ENCODE measurements around the gene KIAA0319L. TPM values are rescaled to one million over a fixed set of nuclear protein-coding genes. Genes with fewer than 3 reads are reported as not detected.
A peak's percentile ranks its signal among the peaks of the same experiment; 100 is the strongest.

KIAA0319L gene
- total RNA-seq, 1 experiment from 2014 or later: 20.9 TPM

DNA sequence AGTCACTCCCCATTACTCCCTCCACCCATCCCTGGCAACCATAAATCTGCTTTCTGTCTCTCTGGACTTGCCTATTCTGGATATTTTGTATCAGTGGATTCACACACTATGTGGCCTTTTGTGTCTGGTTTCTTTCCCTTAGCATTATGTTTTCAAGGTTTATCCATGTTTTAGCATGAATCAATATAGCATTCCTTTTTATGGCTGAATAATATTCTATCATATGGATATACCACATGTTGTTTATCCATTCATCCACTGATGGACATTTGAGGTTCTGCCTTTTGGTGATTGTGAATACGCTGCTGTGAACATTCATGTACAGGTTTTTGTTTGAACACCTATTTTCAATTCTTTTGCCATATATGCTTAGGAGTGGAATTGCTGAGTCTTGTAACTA is 148.3 kb downstream of the KIAA0319L start:
- H3K36me3 ChIP-seq (ENCODE audit: low read depth, low read length): peaks cover 32% of the 10 kb centered on the region
- no peak overlapping the region for H3K4me3 ChIP-seq (ENCODE audit: low read length)
- TF ChIP-seq EZH2phosphoT487 (IDR thresholded peaks at IDR 0.05; ENCODE audit: borderline replicate concordance, low read length) (no peak), EZH2 (IDR thresholded peaks at IDR 0.05; ENCODE audit: low read length, unreplicated experiment) (no peak)
- TF ChIP-seq, protein P1, sequence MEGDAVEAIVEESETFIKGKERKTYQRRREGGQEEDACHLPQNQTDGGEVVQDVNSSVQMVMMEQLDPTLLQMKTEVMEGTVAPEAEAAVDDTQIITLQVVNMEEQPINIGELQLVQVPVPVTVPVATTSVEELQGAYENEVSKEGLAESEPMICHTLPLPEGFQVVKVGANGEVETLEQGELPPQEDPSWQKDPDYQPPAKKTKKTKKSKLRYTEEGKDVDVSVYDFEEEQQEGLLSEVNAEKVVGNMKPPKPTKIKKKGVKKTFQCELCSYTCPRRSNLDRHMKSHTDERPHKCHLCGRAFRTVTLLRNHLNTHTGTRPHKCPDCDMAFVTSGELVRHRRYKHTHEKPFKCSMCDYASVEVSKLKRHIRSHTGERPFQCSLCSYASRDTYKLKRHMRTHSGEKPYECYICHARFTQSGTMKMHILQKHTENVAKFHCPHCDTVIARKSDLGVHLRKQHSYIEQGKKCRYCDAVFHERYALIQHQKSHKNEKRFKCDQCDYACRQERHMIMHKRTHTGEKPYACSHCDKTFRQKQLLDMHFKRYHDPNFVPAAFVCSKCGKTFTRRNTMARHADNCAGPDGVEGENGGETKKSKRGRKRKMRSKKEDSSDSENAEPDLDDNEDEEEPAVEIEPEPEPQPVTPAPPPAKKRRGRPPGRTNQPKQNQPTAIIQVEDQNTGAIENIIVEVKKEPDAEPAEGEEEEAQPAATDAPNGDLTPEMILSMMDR (conservative IDR thresholded peaks at IDR 0.05; ENCODE audit: low read depth, low read length): no peak
- no peak overlapping the region for H3K4me2 ChIP-seq (ENCODE audit: low read length)
- no peaks in the 10 kb centered on the region for H3K79me2 ChIP-seq (ENCODE audit: low read length)
- no peaks in the 10 kb centered on the region for H3K9me2 ChIP-seq (replicated peaks; ENCODE audit: low read length)
- 0 out of 2 replicates have a peak, but pooled peaks cover 11% of the 10 kb centered on the region for H3K4me1 ChIP-seq (ENCODE audit: insufficient read depth, low read length)
- ATAC-seq (no peak), DNase-seq (no peak)
- ChIA-PET POLR2A (ENCODE audit: unreplicated experiment) (no interaction called here), CTCF (no interaction called here)
- H4K20me1 ChIP-seq (ENCODE audit: low read length): no peaks in the 10 kb centered on the region
- H3K27ac ChIP-seq (ENCODE audit: low read length): no peak overlapping the region
- no peak overlapping the region for H2AFZ ChIP-seq (ENCODE audit: low read length)
- H3K9me3 ChIP-seq (ENCODE audit: low read length): no peaks in the 10 kb centered on the region
- peaks cover 5% of the 10 kb centered on the region for H3F3A ChIP-seq (ENCODE audit: low read length, unreplicated experiment)
- no peak overlapping the region for H3K9ac ChIP-seq (ENCODE audit: low read length)
- intact Hi-C loops (cut with micrococcal nuclease): loop anchor here (10.0 kb wide), 1 partner anchor 204 kb away; no protein-coding TSS in a partner anchor
- H3K27me3 ChIP-seq (ENCODE audit: low read length): no peaks in the 10 kb centered on the region
- BruUV-seq (replicated peaks): no TSS peak

DNA sequence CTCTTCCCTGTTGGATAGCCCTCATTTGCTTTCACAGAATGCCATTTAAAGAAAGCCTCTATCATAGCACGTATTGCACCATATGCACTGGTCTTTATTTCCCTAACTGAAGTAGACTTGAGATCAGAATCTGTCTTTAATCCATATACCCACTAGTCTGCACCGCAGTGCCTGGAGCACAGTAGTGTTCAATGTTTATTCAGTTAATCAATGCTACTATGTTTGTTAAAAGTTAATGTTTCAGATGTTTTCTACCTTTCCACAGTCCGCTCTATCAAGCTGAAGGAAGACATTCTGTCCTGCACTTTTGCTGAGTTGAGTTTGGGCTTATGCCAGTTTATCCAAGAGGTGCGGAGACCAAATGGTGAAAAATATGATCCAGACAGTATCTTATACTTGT is 149.5 kb downstream of the KIAA0319L start:
- H3K36me3 ChIP-seq (ENCODE audit: low read depth, low read length): peaks cover 32% of the 10 kb centered on the region
- intact Hi-C loops (cut with micrococcal nuclease): loop anchor here (10.0 kb wide), 1 partner anchor 203 kb away; no protein-coding TSS in a partner anchor

DNA sequence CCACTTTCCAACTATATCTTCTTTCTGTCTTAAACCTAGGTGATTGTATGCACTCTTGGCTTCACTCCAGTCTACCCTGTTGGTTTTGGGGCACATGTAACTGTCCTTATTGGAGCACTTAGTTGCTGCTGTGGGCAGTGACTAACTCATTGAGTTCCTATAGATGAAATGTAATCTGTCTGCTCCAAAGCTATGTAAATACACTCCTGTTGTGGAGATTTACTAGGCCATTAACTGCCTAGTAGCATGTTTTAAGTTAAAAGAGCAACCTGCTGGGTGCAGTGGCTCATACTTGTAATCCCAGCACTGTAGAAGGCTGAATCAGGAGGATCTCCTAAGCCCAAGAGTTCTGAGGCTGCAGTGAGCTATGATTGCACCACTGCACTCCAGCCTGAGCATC is 151.1 kb downstream of the KIAA0319L start:
- ATAC-seq (peak; percentile 99), DNase-seq (peak; percentile 63)
- no peaks in the 10 kb centered on the region for H4K20me1 ChIP-seq (ENCODE audit: low read length)
- H3K4me2 ChIP-seq (ENCODE audit: low read length): no peak overlapping the region
- no peaks in the 10 kb centered on the region for H3K79me2 ChIP-seq (ENCODE audit: low read length)
- 0 out of 2 replicates have a peak, but pooled peaks cover 11% of the 10 kb centered on the region for H3K4me1 ChIP-seq (ENCODE audit: insufficient read depth, low read length)
- no TSS peak for BruUV-seq (replicated peaks)
- no peak overlapping the region for H3K4me3 ChIP-seq (ENCODE audit: low read length)
- H3K9me3 ChIP-seq (ENCODE audit: low read length): no peaks in the 10 kb centered on the region
- H3F3A ChIP-seq (ENCODE audit: low read length, unreplicated experiment): peaks cover 5% of the 10 kb centered on the region
- peaks cover 33% of the 10 kb centered on the region for H3K36me3 ChIP-seq (ENCODE audit: low read depth, low read length)
- intact Hi-C loops (cut with micrococcal nuclease): loop anchor here (10.0 kb wide), 1 partner anchor 201 kb away; no protein-coding TSS in a partner anchor
- ChIA-PET CTCF (no interaction called here), POLR2A (ENCODE audit: unreplicated experiment) (interaction anchor here (0.5 kb wide), 1 partner anchor 10 kb away, joined by 5 read pairs; no protein-coding TSS in a partner anchor)
- no peak overlapping the region for H3K27ac ChIP-seq (ENCODE audit: low read length)
- TF ChIP-seq, protein P1 (conservative IDR thresholded peaks at IDR 0.05; ENCODE audit: low read depth, low read length): no peak
- TF ChIP-seq EZH2phosphoT487 (IDR thresholded peaks at IDR 0.05; ENCODE audit: borderline replicate concordance, low read length) (no peak), EZH2 (IDR thresholded peaks at IDR 0.05; ENCODE audit: low read length, unreplicated experiment) (no peak)
- H3K27me3 ChIP-seq (ENCODE audit: low read length): no peaks in the 10 kb centered on the region
- no peaks in the 10 kb centered on the region for H3K9me2 ChIP-seq (replicated peaks; ENCODE audit: low read length)
- no peak overlapping the region for H2AFZ ChIP-seq (ENCODE audit: low read length)
- no peak overlapping the region for H3K9ac ChIP-seq (ENCODE audit: low read length)

More for the DNA sequence above, 149.5 kb downstream of the KIAA0319L start:
- no TSS peak for BruUV-seq (replicated peaks)
- DNase-seq (no peak), ATAC-seq (no peak)
- H3K4me2 ChIP-seq (ENCODE audit: low read length): no peak overlapping the region
- no peak overlapping the region for H3K9ac ChIP-seq (ENCODE audit: low read length)
- no peaks in the 10 kb centered on the region for H3K9me3 ChIP-seq (ENCODE audit: low read length)
- peaks cover 5% of the 10 kb centered on the region for H3F3A ChIP-seq (ENCODE audit: low read length, unreplicated experiment)
- no peaks in the 10 kb centered on the region for H3K9me2 ChIP-seq (replicated peaks; ENCODE audit: low read length)
- TF ChIP-seq, protein P1 (conservative IDR thresholded peaks at IDR 0.05; ENCODE audit: low read depth, low read length): no peak
- TF ChIP-seq EZH2 (IDR thresholded peaks at IDR 0.05; ENCODE audit: low read length, unreplicated experiment): no peak
- 0 out of 2 replicates have a peak, but pooled peaks cover 11% of the 10 kb centered on the region for H3K4me1 ChIP-seq (ENCODE audit: insufficient read depth, low read length)
- no peaks in the 10 kb centered on the region for H4K20me1 ChIP-seq (ENCODE audit: low read length)
- CTCF ChIA-PET: interaction anchor here (0.5 kb wide), 1 partner anchor 320 kb away, joined by 3 read pairs; no protein-coding TSS in a partner anchor
- H3K4me3 ChIP-seq (ENCODE audit: low read length): no peak overlapping the region
- H3K79me2 ChIP-seq (ENCODE audit: low read length): no peaks in the 10 kb centered on the region
- H2AFZ ChIP-seq (ENCODE audit: low read length): no peak overlapping the region
- POLR2A ChIA-PET (ENCODE audit: unreplicated experiment): no interaction called here
- no peaks in the 10 kb centered on the region for H3K27me3 ChIP-seq (ENCODE audit: low read length)
- no peak overlapping the region for H3K27ac ChIP-seq (ENCODE audit: low read length)

Data from PC-3 (cell line).